Activated CD4-positive, alpha-beta T cell treated with anti-CD3 and anti-CD28 coated beads, Interleukin-2, amount 50 U/mL, for 1 hour (primary cell): ENCODE results near the gene COX4I1.
"Not testable (repeated sequence)": the region's sequence is repeated elsewhere in the genome, so short reads cannot be mapped to it uniquely, and the experiment has no call there.

Source experiments
- DNase-seq: peaks from one replicate; pipeline ENCODE4 v3.0.0-alpha.2; 2020

The COX4I1 gene

DNA sequence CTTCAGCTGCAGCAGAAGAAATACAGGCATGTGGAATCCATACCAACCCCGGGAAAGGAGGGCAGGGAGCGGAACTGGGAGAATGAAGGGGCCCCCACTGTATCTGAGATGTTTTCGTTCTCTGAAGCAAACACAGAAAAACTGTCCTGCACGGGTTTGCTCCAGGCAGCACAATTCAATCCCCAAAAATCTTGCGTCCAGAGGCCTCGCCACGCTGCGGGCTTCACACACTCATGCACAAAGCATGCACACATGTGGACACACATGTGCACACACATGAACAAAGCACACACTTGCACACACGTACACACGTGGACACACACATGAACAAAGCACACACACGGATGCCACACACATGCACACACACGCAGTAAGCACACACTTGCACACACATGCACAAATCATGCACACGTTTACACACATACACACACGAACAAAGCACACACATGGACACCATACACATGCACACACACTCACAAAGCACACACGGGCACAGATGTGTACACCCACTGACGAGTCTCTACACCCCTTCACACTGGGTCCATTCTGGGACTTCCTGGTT, 27.3 kb downstream of the COX4I1 start:
- no peak for DNase-seq

DNA sequence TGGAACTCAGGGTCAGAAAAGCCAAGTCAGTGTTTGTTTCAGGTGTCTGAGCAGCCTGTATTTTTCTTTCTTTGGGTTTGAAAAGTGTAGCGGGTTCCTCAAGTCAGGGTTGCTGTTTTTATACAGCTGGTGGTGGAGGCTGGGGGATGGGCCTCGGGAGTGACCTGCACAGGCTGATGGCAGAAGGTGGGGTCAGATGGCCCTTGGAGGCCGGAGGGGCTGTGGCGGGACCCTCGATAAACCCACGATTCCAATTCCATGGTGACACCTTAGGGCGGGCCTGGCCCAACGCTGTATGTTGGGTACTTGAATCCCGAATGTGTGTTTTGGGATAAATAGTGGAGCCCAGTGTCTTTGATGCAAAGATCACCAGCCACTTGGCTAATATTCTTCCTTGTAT, 28.7 kb downstream of the COX4I1 start:
- DNase-seq, result no peak

- no peak for DNase-seq
Measured at GRCh38 chr16:85829171-85829719, 29.8 kb downstream of the COX4I1 start.

- no peak for DNase-seq
Measured at GRCh38 chr16:85829751-85830445, 30.4 kb downstream of the COX4I1 start.

GRCh38 chr16:85830821-85831220, 31.3 kb downstream of the COX4I1 start:
- no peak for DNase-seq

- DNase-seq, result no peak
Measured at GRCh38 chr16:85832570-85833218, 33.2 kb downstream of the COX4I1 start.

DNA sequence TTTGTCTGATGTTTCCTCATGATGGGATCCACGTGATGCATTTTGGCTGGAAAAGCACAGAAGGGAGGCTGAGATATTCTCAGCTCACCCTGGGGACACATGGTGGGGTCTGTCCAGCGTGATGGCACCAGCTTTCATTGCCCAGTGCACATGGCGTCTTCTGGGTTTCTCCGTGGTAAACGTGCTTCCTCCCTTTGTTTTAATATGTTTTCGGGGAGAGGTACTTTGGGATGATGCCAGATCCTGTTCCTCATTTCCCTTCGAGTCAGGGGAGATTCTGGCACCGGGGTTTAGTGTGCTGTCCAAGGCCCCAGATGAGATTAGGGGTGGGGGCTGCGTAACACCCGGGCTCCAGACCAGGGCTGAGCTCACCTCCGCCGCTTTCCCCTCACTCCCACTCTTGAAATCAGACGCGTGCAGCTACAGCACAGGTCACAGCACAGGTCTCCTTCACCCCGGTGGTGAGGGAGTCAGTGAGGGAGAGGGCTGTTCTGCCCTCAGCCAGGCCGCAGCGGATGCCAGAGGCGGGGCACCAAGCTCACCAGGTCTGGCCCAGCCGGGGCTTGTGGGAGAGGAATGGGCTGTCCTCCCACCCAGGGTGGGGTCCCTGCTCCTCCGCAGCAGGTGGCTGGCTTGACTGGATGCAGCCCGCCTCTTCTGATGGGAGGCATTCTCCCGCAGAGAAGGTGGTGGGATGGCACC, 33.9 kb downstream of the COX4I1 start:
- no peak for DNase-seq

- DNase-seq, result no peak
Measured at GRCh38 chr16:85834741-85835140, 35.2 kb downstream of the COX4I1 start.

- DNase-seq, result no peak
Measured at GRCh38 chr16:85835227-85835751, 35.8 kb downstream of the COX4I1 start.

- no peak for DNase-seq
Measured at GRCh38 chr16:85835956-85836705, 36.6 kb downstream of the COX4I1 start.

- DNase-seq, result no peak
Measured at GRCh38 chr16:85836706-85837582, 37.4 kb downstream of the COX4I1 start.

GRCh38 chr16:85837654-85838053, 38.2 kb downstream of the COX4I1 start:
- not testable (repeated sequence) for DNase-seq

GRCh38 chr16:85838381-85838780, 38.9 kb downstream of the COX4I1 start:
- DNase-seq, result no peak

GRCh38 chr16:85838876-85839585, 39.5 kb downstream of the COX4I1 start:
- no peak for DNase-seq

GRCh38 chr16:85839681-85840240, 40.3 kb downstream of the COX4I1 start:
- DNase-seq, result no peak

DNA sequence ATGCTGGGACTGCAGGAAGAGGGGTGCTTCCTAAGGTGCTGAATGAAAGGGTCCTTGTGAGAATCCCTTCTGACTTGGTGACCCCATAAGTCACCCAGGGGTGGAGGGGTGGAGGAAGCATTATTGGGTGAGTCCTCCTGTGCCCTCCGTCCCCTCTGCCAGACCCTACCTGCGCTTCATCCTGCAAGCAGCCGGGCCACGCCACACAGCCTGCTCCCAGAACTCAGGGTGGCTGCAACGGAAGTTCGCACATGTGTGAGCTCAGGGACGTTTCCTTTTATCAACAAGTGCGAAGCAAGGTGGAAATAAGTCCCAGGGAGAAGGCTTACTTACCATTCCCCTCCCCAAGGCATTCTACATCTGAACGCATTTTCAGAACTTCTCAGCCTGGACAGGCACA, 40.9 kb downstream of the COX4I1 start:
- no peak for DNase-seq

DNA sequence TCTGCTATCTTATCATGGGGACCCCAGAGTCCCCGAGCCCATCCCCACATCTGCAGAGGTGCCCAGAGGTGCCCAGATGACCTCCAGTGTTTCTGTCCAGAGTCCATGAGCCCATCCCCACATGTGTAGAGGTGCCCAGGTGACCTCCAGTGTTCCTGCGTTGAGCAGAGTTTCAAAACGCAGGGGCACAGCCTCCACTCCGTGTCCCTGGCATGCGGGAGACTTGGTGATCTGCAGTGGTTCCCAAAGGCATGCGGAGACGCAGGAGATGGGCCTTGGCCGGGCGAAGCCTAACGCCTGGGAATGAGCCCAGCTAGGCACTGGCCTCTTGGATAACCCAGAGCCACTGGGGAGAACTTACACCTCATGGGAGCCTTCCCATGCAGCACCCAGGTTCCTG, 41.3 kb downstream of the COX4I1 start:
- no peak for DNase-seq

DNA sequence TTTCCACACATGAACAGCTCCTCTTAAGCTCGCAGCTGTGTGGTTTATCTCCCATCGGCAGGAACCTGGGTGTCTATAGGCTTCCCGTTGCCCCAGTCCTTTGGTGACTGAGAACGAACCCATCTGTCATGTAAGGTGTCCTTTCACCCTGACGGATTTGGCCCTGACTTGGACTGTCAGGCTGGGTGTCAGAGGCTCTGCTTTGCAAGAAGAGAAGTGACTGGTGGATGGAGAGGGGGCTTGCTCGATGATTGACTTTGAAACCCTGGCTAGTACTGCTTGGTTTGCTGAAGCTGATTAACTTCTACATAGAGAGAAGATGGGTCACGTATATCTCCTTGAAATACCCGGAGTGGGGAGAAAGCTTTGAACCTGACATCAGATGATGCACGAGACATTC, 42.9 kb downstream of the COX4I1 start:
- DNase-seq, result no peak

GRCh38 chr16:85842848-85843247, 43.4 kb downstream of the COX4I1 start:
- no peak for DNase-seq

- DNase-seq, result no peak
Measured at GRCh38 chr16:85843471-85844168, 44.1 kb downstream of the COX4I1 start.
